AG04450 (cell line): ENCODE data around the gene POU6F2. TPM values are rescaled to one million over a fixed set of nuclear protein-coding genes. Genes with fewer than 3 reads are reported as not detected.

Experiments used
- CTCF ChIA-PET: fragments of 300-600, 350-600 bp; formaldehyde crosslinking; extraction: SDS; loops from one replicate; lab custom pipeline; 2022; ENCODE audit warnings: antibody characterized with exemption, inconsistent platforms; lab: Charles Lee
- POLR2A ChIA-PET: fragments of 350-600 bp; formaldehyde crosslinking; extraction: SDS; loops from one replicate; lab custom pipeline; 2021; ENCODE audit warnings: antibody characterized with exemption, inconsistent platforms; lab: Yijun Ruan, JAX
- DNase-seq: peaks from one replicate; pipeline ENCODE4 v3.0.0-alpha.2; 2011; ENCODE audit warnings: low read depth, low spot score
- H3K27ac ChIP-seq: one replicate; pipeline ENCODE4 v1.5.1; 2012; ENCODE audit warnings: low read depth, low read length, control low read depth
- H3K27me3 ChIP-seq: one replicate; pipeline ENCODE4 v1.6.0; 2012; ENCODE audit warnings: low read length; ENCODE audit not compliant: control insufficient read depth, insufficient read depth
- H3K4me3 ChIP-seq: 2 replicates; pipeline ENCODE4 v1.5.1; 2011; ENCODE audit warnings: mild to moderate bottlenecking, low read depth, low read length, control low read depth
- H3K9me3 ChIP-seq: 2 replicates; pipeline ENCODE4 v1.5.1; 2012; ENCODE audit warnings: low read length; ENCODE audit not compliant: control insufficient read depth, insufficient read depth
- CTCF ChIP-seq: IDR thresholded peaks from 2 replicates; pipeline ENCODE4 v1.5.1; 2011; ENCODE audit warnings: low read depth, low read length, control low read depth, inconsistent platforms
- polyA plus RNA-seq: library from polyadenylated mRNA; depleted of rRNA; stranded (reverse); fragments of >200 nt; gene quantifications from 2 replicates; pipeline ENCODE4 v1.2.3, GENCODE V29; 2011

Gene POU6F2
- polyA plus RNA-seq, 1 experiment: not detected

- no peak for DNase-seq
- Histone ChIP-seq H3K27me3 (no peaks in the 10 kb centered on the region), H3K27ac (no peak overlapping the region), H3K4me3 (peak overlapping the region; percentile 63), H3K9me3 (no peaks in the 10 kb centered on the region)
- POLR2A ChIA-PET: no interaction called here
- TF ChIP-seq CTCF: no peak
- CTCF ChIA-PET: interaction anchor here (0.8 kb wide), 2 partner anchors 299 to 482 kb away, joined by 3 read pairs; no protein-coding TSS in a partner anchor
Observed at GRCh38 chr7:39414224-39415035, 436.7 kb downstream of the POU6F2 start.

- no peak overlapping the region for H3K27ac ChIP-seq
- ChIA-PET POLR2A (no interaction called here), CTCF (interaction anchor here (0.8 kb wide), 1 partner anchor 300 kb away, joined by 3 read pairs; no protein-coding TSS in a partner anchor)
- no peak for DNase-seq
- no peak overlapping the region for H3K4me3 ChIP-seq
- no peaks in the 10 kb centered on the region for H3K27me3 ChIP-seq
- no peak for TF ChIP-seq CTCF
- no peaks in the 10 kb centered on the region for H3K9me3 ChIP-seq
Observed at GRCh38 chr7:39415091-39415787, 437.5 kb downstream of the POU6F2 start.

GRCh38 chr7:39416866-39417265 is 439.2 kb downstream of the POU6F2 start:
- ChIA-PET CTCF (no interaction called here), POLR2A (no interaction called here)
- H3K27ac ChIP-seq: no peak overlapping the region
- no peaks in the 10 kb centered on the region for H3K27me3 ChIP-seq
- DNase-seq: no peak
- TF ChIP-seq CTCF: no peak
- no peak overlapping the region for H3K4me3 ChIP-seq
- H3K9me3 ChIP-seq: no peaks in the 10 kb centered on the region

- ChIA-PET CTCF (no interaction called here), POLR2A (no interaction called here)
- H3K27me3 ChIP-seq: no peaks in the 10 kb centered on the region
- no peak for DNase-seq
- no peak overlapping the region for H3K4me3 ChIP-seq
- no peak for TF ChIP-seq CTCF
- no peak overlapping the region for H3K27ac ChIP-seq
- no peaks in the 10 kb centered on the region for H3K9me3 ChIP-seq
Observed at GRCh38 chr7:39417642-39418041, 439.9 kb downstream of the POU6F2 start.

GRCh38 chr7:39421251-39421650 is 443.5 kb downstream of the POU6F2 start:
- ChIA-PET CTCF (interaction anchor here (1.2 kb wide), 1 partner anchor 33 kb away, joined by 4 read pairs; no protein-coding TSS in a partner anchor), POLR2A (no interaction called here)
- no peaks in the 10 kb centered on the region for H3K9me3 ChIP-seq
- DNase-seq: no peak
- no peak overlapping the region for H3K4me3 ChIP-seq
- peaks cover 2% of the 10 kb centered on the region for H3K27me3 ChIP-seq
- H3K27ac ChIP-seq: no peak overlapping the region
- TF ChIP-seq CTCF: no peak
